Fibroblast of skin of left quadriceps (primary cell): ENCODE measurements around the gene ZBTB4.
"Not testable (repeated sequence)": the region's sequence is repeated elsewhere in the genome, so short reads cannot be mapped to it uniquely, and the experiment has no call there.

Experiments
- DNase-seq, 2 experiments: peaks; one replicate each; pipeline ENCODE4 v3.0.0-alpha.2; 2013; ENCODE audit warnings: low read depth in 2 of 2

Gene ZBTB4

GRCh38 chr17:7495906-7496434, 16.5 kb upstream of the ZBTB4 start:
- DNase-seq = no peak

GRCh38 chr17:7493941-7494340, 14.5 kb upstream of the ZBTB4 start:
- DNase-seq = no peak

DNA sequence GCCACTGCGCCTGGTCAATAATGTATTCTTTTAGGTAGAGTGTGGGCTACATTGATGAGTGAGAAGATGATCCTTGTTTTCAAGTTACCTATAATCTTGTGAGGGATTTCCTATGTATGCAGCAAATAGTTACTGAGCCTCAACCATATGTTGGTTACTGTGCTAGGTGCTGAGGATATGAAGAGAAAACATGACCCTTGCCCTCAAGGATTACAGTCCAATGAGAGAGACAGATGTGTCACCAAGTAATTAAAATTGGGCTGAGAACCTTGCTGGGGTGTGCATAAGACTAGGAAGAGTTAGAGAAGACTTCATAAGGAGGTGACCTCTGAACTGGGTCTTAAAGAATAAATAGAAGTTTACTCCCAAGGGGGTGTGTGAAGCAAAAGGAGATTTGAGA, 12.2 kb upstream of the ZBTB4 start:
- DNase-seq = no peak

DNA sequence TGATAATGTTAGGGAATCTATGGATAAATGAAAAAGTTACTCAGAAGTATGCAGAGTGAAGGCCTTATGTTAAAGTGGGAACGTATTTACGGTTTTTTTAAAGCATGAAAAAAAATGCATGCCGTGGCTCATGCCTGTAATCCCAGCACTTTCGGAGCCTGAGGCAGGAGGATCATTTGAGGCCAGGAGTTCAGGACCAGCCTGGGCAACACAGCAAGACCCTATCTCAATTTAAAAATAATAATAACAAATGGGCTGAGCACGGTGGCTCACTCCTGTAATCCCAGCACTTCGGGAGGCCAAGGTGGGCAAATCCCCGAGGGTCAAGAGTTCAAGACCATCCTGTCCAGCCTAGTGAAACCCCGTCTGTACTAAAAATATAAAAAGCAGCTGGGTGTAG, 10.7 kb upstream of the ZBTB4 start:
- DNase-seq = no peak

- DNase-seq = no peak
Measured at GRCh38 chr17:7486181-7486580, 6.8 kb upstream of the ZBTB4 start.

- DNase-seq = no peak
Measured at GRCh38 chr17:7484919-7485377, 5.5 kb upstream of the ZBTB4 start.

GRCh38 chr17:7484067-7484918, 4.9 kb upstream of the ZBTB4 start, which contains the start of gene POLR2A:
TSS of gene POLR2A (plus strand) at chr17:7484366.
- DNase-seq = peak; percentile 94 to 96

DNA sequence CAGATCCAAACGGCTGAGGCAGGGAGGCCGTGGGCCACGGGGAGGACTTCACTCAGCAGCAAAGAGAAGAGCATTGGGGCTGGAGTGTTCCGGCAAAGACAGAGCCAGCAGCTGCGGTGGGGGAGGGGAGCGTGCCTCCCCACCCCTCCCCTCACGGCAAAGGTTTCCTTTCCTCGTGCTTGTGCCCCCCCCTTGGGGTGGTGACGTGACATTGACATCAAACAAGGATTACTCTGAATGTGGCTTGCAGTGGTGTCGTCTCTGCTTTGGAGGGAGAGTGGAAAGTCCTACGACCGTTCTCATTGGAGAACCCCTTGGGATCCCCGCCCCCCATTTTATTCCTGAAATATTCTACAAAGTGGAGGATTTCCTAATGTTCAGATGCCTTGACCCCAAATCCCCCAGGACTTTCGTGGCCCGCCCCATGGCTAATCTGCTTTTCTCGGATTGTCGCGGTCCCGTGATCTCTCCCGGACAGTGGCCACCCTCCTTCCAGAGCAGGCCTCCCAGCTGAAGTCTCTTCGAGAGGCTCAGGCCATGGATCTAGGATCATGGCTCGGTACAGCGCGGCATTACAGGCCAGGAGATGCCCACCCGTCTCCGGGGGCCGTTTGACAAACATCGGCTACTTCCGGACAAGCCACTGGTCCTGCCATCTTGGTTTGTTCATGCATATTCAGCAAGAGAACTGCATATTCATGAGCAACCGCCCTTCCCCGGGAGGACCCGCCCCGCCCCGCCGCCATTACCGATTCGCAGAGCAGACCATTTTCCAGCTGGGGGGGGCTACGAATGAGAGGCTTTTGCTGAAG, 4.0 kb upstream of the ZBTB4 start:
- peak; percentile 87 for DNase-seq

GRCh38 chr17:7482742-7483088, 3.3 kb upstream of the ZBTB4 start:
- DNase-seq = not testable (repeated sequence)

DNA sequence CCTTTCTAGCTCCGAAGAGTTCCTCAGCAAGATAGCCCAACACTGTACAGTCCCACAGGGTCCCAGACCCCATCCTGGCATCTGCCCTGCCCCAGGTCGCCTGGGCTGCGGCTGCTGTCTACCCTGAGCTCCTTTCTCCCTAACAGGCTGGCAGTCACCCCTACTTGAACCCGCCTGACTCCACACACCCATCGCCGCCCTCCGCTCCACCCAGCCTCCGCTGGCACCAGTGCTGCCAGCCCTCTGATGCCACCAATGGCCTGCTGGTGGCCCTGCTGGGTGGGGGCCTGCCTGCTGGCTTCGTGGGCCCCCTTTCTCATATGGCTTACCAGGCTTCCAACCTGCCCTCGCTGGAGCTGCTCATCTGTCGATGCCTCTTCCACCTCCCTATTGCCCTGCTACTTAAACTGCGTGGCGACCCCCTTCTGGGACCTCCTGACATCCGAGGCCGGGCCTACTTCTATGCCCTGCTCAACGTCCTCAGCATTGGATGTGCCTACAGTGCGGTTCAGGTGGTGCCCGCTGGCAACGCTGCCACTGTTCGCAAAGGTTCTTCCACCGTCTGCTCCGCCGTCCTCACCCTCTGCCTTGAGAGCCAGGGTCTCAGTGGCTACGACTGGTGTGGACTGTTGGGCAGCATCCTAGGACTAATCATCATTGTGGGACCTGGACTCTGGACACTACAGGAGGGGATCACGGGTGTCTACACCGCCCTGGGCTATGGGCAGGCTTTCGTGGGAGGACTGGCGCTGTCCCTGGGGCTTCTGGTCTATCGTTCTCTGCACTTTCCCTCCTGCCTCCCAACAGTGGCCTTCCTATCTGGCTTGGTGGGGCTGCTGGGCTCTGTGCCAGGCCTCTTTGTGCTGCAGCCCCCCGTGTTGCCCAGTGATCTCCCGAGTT, 2.7 kb upstream of the ZBTB4 start:
- not testable (repeated sequence) for DNase-seq

DNA sequence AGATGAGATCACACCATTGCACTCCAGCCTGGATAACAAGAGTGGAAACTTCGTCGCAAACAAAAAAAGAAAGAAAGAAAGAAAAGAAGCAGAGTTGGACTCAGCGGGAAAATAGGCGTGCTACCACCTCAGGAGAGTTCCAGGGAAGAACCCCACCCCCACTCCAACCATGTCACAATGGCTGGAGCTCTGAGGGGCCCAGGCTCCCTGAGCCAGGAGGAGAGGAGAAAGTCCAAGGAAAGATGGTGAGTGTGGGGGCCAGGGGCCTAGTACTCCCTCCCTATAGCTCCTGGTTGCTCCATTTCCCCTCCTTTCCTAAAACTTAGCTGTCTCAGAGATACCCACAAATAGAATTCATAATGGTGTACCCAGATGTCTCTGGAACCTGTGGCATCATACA, 1.8 kb upstream of the ZBTB4 start, which contains the start of gene SLC35G6:
Gene SLC35G6, plus strand, starts transcription at position 172 of the 400 bp plus-strand sequence. Its CDS starts 71 bp downstream, at position 243.
- not testable (repeated sequence) for DNase-seq

DNA sequence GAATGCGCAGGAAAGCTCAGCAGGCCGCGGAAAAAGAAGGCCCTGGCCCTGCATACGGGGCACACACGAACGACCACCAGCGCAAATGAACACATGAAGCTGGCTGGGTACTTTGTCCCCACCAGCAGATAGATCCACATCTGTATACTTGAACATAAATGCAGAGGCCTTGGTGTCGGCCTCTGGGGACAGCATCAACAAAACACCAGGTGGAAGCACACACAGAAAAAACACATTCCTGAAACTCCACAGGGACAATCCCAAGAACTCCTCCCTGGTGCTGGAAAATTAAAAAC, 606 bp upstream of the ZBTB4 start:
- DNase-seq = no peak

DNA sequence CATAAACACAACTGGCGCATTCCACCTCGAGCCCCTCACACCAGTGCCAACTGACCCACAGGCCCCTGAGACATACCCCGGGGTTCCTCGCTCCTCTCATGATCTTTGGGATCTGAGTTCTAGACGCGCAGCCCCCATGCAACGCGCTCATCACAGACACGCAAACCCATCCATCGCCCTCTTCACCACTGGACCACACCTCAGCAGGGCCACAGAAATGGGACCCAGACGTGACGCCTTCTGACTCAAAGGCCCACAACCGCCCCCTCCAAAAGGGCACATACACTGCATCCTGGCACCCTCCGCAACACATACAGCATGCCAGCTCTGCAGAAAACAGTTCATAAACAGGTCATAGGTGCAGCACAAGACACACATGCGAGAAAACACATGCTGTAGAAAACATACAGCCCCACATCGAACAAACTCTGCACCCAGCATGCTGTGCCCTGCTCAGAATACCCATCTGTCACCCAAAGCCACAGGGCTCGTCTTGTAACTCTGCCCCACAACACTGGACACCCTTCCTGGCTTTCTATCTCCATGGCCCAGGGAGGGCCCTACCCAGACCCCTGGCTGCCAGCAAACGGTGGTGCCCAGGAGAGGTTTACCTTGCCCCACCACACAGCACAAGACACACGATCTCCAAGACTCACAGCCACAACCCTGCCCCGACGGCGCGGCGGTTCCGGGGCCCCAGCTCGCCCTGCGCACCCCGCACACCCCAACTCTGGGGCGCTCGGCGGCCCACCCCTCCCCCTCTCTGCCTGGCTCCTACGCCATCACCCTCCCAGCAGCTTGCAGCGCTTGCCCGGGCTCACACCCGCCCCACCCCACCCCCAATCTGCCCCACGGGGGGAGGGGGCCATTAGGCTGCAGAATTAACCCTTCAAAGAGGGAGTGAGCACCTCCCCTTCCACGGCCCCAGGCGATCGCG, 887 bp downstream of the ZBTB4 start:
- no peak for DNase-seq

DNA sequence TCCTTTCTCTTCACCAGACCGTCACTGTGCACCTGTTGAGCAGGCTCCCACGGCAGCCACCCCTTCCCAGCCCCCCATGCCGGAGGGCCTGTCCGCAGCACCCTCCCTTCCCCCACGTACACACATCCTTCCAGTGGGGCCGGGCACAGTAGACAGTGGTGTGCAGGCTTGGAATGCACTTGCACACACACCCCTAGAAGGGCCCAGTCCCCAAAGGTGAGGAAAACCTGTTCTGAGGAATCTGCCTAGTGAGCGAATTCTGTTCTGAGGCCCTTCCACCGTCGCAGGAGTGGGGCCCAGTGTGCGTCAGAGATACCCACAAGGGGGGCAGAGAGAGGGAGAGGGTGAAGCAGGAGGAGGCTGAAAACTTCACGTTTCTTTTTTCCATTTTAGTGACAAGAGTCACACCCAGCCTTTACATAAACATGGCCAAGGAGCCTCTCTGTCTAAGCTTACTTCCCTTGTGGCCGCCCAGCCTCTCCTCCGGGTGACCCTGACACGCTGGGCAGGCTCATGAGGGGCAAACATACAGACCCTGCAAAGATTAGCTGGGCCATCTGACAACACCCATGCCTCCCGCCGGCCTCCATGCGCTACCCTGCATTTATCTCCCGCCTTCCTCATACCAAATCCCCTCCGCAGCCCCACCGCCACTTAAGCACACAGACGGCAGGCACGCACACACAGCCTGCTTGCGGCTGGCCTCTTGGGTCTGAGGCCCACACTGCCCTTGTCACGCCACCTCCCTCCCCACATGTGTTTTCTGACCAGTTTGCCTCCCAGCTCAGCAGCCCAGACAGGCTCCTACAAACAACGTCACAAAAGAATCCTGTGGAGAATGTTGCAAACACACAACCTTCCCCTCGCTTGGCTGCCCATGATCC, 1.8 kb downstream of the ZBTB4 start:
- peak in 1 of 2 experiments; percentile 26 for DNase-seq

DNA sequence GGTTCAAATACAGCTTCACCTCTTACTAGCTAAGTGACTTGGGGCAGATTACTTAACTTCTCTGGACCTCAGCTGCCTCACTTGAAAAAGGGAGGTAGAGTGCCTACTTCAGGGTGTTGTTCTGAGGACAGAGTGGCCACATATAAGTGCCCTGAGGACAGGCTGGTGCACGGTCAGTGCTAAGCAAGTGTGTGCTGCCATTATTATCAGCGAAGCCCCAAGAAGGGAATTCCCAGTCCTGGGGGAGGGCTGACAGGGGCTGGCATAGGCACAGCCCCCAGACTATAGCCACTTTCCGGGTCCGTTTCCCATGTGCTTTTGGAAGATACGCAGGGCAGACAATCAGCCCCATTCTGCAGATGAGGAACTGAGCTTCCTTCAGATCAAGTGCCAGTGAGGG, 2.5 kb downstream of the ZBTB4 start:
- no peak for DNase-seq

GRCh38 chr17:7476494-7476893, 2.9 kb downstream of the ZBTB4 start:
- DNase-seq = no peak

DNA sequence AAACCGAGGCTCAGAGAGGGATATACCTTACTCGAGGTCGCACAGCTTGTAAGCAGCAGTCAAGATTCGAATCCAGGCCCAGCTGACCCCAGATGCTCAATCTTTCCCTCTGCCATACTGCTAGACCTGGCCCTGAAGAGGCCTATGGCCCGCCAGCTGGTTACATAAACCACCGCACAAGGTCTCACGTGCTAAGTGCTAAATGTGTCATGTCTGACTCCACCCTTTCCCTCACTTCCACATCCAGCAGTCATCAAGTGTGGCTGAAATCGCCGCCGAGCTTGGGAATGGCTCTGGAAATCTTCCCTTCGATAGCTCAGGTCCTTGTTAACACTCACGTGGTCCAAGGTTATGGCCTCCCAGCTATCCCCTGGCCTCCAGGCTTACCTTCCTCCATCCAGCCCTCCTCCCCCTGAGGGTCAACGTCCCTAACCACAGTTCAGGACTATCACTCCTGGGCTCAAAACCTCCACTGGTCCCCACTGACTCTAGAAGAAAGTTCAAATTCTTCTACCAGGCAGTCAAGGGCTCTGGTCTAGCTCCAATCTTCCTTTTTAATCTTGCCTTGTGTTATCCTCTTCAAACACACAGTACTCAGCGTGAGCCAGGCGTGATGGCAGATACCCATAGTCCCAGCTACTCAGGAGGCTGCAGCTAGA, 3.5 kb downstream of the ZBTB4 start:
- DNase-seq = no peak

- DNase-seq = not testable (repeated sequence)
Measured at GRCh38 chr17:7474767-7475166, 4.7 kb downstream of the ZBTB4 start.

GRCh38 chr17:7471729-7472128, 7.7 kb downstream of the ZBTB4 start:
- no peak for DNase-seq
